Measurements from ENCODE around the gene DISC1.

GRCh38 chr1:231899713-231900435 lies 273.3 kb downstream of the DISC1 start:
- TF ChIP-seq, protein P1, sequence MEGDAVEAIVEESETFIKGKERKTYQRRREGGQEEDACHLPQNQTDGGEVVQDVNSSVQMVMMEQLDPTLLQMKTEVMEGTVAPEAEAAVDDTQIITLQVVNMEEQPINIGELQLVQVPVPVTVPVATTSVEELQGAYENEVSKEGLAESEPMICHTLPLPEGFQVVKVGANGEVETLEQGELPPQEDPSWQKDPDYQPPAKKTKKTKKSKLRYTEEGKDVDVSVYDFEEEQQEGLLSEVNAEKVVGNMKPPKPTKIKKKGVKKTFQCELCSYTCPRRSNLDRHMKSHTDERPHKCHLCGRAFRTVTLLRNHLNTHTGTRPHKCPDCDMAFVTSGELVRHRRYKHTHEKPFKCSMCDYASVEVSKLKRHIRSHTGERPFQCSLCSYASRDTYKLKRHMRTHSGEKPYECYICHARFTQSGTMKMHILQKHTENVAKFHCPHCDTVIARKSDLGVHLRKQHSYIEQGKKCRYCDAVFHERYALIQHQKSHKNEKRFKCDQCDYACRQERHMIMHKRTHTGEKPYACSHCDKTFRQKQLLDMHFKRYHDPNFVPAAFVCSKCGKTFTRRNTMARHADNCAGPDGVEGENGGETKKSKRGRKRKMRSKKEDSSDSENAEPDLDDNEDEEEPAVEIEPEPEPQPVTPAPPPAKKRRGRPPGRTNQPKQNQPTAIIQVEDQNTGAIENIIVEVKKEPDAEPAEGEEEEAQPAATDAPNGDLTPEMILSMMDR (IDR thresholded peaks at IDR 0.05; ENCODE audit: insufficient read depth, low read length): no peak
- no peak for TF ChIP-seq POLR2AphosphoS5 (IDR thresholded peaks at IDR 0.05; ENCODE audit: low read depth)
- no peak for TF ChIP-seq REST (IDR thresholded peaks at IDR 0.05; ENCODE audit: insufficient replicate concordance, low read depth)
- no peak for TF ChIP-seq GABPA (IDR thresholded peaks at IDR 0.05; ENCODE audit: low read depth)
- TF ChIP-seq SPI1 (IDR thresholded peaks at IDR 0.05; ENCODE audit: borderline replicate concordance, low read depth): no peak

Data from HL-60 (cell line).